Neural cell (in vitro differentiated cells): ENCODE measurements around the gene EXD3.

Source experiments
- CTCF ChIP-seq: fragments of 450-650 bp; IDR thresholded peaks from 2 replicates; pipeline ENCODE4 v1.5.1; 2014; ENCODE audit warnings: antibody characterized with exemption, mild to moderate bottlenecking, moderate library complexity; ENCODE audit not compliant: poor library complexity, severe bottlenecking
- EP300 ChIP-seq: fragments of 450-650 bp; conservative IDR thresholded peaks from 2 replicates; pipeline ENCODE4 v1.6.1; 2014; ENCODE audit warnings: antibody characterized with exemption, mild to moderate bottlenecking, moderate library complexity; ENCODE audit not compliant: poor library complexity, severe bottlenecking
- EZH2 ChIP-seq: fragments of 200-600, 300-800 bp; shearing (Covaris generic), sonication (generic); IDR thresholded peaks from 2 replicates; pipeline ENCODE4 v1.6.1; 2014; ENCODE audit warnings: antibody characterized with exemption, low read length, borderline replicate concordance, mild to moderate bottlenecking; ENCODE audit not compliant: insufficient read depth, poor library complexity, severe bottlenecking
- MXI1 ChIP-seq: fragments of 450-650 bp; conservative IDR thresholded peaks from 2 replicates; pipeline ENCODE4 v1.6.1; 2014; ENCODE audit warnings: antibody characterized with exemption, mild to moderate bottlenecking; ENCODE audit not compliant: poor library complexity, severe bottlenecking
- POLR2AphosphoS5 ChIP-seq: IDR thresholded peaks from 2 replicates; pipeline ENCODE4 v1.6.1; 2012
- RAD21 ChIP-seq: fragments of 450-650 bp; conservative IDR thresholded peaks from 2 replicates; pipeline ENCODE4 v1.6.1; 2014; ENCODE audit warnings: antibody characterized with exemption, mild to moderate bottlenecking, moderate library complexity
- REST ChIP-seq: IDR thresholded peaks from 2 replicates; pipeline ENCODE4 v1.6.1; 2012; ENCODE audit warnings: borderline replicate concordance
- SMC3 ChIP-seq: fragments of 450-650 bp; conservative IDR thresholded peaks from 2 replicates; pipeline ENCODE4 v1.6.1; 2014; ENCODE audit warnings: antibody characterized with exemption, mild to moderate bottlenecking, moderate library complexity; ENCODE audit not compliant: poor library complexity
- TAF1 ChIP-seq: IDR thresholded peaks from 2 replicates; pipeline ENCODE4 v1.6.1; 2012; ENCODE audit warnings: low read depth

GRCh38 chr9:137464291-137464999, 41.5 kb upstream of the EXD3 start:
- TF ChIP-seq CTCF (no peak), POLR2AphosphoS5 (no peak), RAD21 (no peak), EZH2 (no peak), EP300 (no peak), MXI1 (no peak), REST (no peak), TAF1 (no peak), SMC3 (no peak)
